Keratinocyte (primary cell): ENCODE results near the gene COG6. TPM values are rescaled to one million over a fixed set of nuclear protein-coding genes. Genes with fewer than 3 reads are reported as not detected.

Source experiments
- DNase-seq: peaks from one replicate; pipeline ENCODE4 v3.0.0-alpha.2; 2011; ENCODE audit warnings: low read depth, missing footprints, low spot score
- FAIRE-seq: peaks from 2 replicates; lab custom pipeline; 2011; peaks lifted over from hg19 to GRCh38; lab: Jason Lieb, UNC
- H2AFZ ChIP-seq: 2 replicates; pipeline ENCODE4 v1.6.0; 2012; ENCODE audit warnings: low read length, control low read depth, inconsistent platforms; ENCODE audit not compliant: control insufficient read depth
- H3K27ac ChIP-seq: 2 replicates; pipeline ENCODE4 v1.5.1; 2011; ENCODE audit warnings: low read length; ENCODE audit not compliant: control insufficient read depth, insufficient read depth
- H3K27me3 ChIP-seq: 3 replicates; pipeline ENCODE4 v1.6.0; 2011; ENCODE audit warnings: low read length; ENCODE audit not compliant: control insufficient read depth, insufficient read depth; ENCODE audit errors: extremely low read depth
- H3K36me3 ChIP-seq, 2 experiments: 2 replicates in 1 of 2; 3 replicates in 1 of 2; pipeline ENCODE4 v1.5.1; 2011; ENCODE audit warnings: low read length in 2 of 2, mild to moderate bottlenecking in 1 of 2; ENCODE audit not compliant: control insufficient read depth in 2 of 2, insufficient read depth in 2 of 2; ENCODE audit errors: extremely low read depth in 1 of 2
- H3K4me1 ChIP-seq: 3 replicates; pipeline ENCODE4 v1.5.1; 2011; ENCODE audit warnings: low read length; ENCODE audit not compliant: control insufficient read depth, insufficient read depth; ENCODE audit errors: extremely low read depth
- H3K4me2 ChIP-seq: 3 replicates; pipeline ENCODE4 v1.6.0; 2011; ENCODE audit warnings: low read depth, low read length; ENCODE audit not compliant: control insufficient read depth, insufficient read depth; ENCODE audit errors: extremely low read depth
- H3K4me3 ChIP-seq, 3 experiments: fragments of 200-600 bp in 1 of 3; sonication (generic) in 1 of 3; 2 replicates in 2 of 3; 3 replicates in 1 of 3; pipeline ENCODE4 v1.5.1; 2011 to 2016; ENCODE audit warnings: low read length in 3 of 3, mild to moderate bottlenecking in 3 of 3, control low read depth in 2 of 3, inconsistent platforms in 1 of 3, low read depth in 1 of 3, mixed read lengths in 1 of 3, mixed run types in 1 of 3, moderate library complexity in 1 of 3; ENCODE audit not compliant: control insufficient read depth in 2 of 3, insufficient read depth in 2 of 3; ENCODE audit errors: extremely low read depth in 1 of 3
- H3K79me2 ChIP-seq: 2 replicates; pipeline ENCODE4 v1.6.0; 2012; ENCODE audit warnings: low read length; ENCODE audit not compliant: control insufficient read depth, insufficient read depth
- H3K9ac ChIP-seq: 3 replicates; pipeline ENCODE4 v1.6.0; 2011; ENCODE audit warnings: low read length; ENCODE audit not compliant: control insufficient read depth, insufficient read depth; ENCODE audit errors: extremely low read depth
- H3K9me1 ChIP-seq: 3 replicates; pipeline ENCODE4 v1.6.0; 2011; ENCODE audit warnings: low read length; ENCODE audit not compliant: control insufficient read depth, insufficient read depth; ENCODE audit errors: extremely low read depth
- H3K9me3 ChIP-seq: 2 replicates; pipeline ENCODE4 v1.5.1; 2012; ENCODE audit warnings: low read depth, low read length; ENCODE audit not compliant: control insufficient read depth
- H4K20me1 ChIP-seq: 3 replicates; pipeline ENCODE4 v1.6.0; 2011; ENCODE audit warnings: low read length; ENCODE audit not compliant: control insufficient read depth, insufficient read depth; ENCODE audit errors: extremely low read depth
- EZH2 ChIP-seq: IDR thresholded peaks from one replicate; pipeline ENCODE4 v1.6.1; 2012; ENCODE audit warnings: inconsistent platforms, mild to moderate bottlenecking, low read length, moderate library complexity
- dilution Hi-C: fragments of 300-500 bp; cut with MboI; formaldehyde crosslinking; loops from one replicate; pipeline ENCODE4 v1.7.0; 2020; ENCODE audit warnings: low sequenced_read_pairs; ENCODE audit not compliant: extremely low pct_ligation_motif_present
- polyA plus RNA-seq, 5 experiments: library from polyadenylated mRNA; depleted of rRNA in 3 of 5; stranded (reverse) in 3 of 5; stranded (forward) in 1 of 5; unstranded in 1 of 5; fragments of >200 nt; gene quantifications; 1 replicate in 1 of 5; 2 replicates in 3 of 5; 3 replicates in 1 of 5; pipeline versions ENCODE4 v1.2.1 to v1.2.3, GENCODE V29; 2011 to 2012; ENCODE audit warnings: missing spikeins in 2 of 5, low read depth in 1 of 5, low replicate concordance in 1 of 5
- TF ChIP-seq, protein P1 (sequence below), 3 experiments: IDR thresholded peaks in 1 of 3; conservative IDR thresholded peaks in 1 of 3; optimal IDR thresholded peaks in 1 of 3; 2 replicates in 2 of 3; 3 replicates in 1 of 3; pipeline versions ENCODE3 to v1.5.1; 2011; ENCODE audit warnings: low read length in 3 of 3, mild to moderate bottlenecking in 3 of 3, moderate library complexity in 2 of 3, control low read depth in 1 of 3, inconsistent platforms in 1 of 3; ENCODE audit not compliant: insufficient read depth in 2 of 3; ENCODE audit errors: extremely low read depth in 1 of 3

COG6 gene
- polyA plus RNA-seq, 1 donor (not counting 4 experiments of a cell fraction or from before 2014, with no cell fraction given), result 25.5 TPM

- dilution Hi-C loops, result no loop called here
- TF ChIP-seq, protein P1, sequence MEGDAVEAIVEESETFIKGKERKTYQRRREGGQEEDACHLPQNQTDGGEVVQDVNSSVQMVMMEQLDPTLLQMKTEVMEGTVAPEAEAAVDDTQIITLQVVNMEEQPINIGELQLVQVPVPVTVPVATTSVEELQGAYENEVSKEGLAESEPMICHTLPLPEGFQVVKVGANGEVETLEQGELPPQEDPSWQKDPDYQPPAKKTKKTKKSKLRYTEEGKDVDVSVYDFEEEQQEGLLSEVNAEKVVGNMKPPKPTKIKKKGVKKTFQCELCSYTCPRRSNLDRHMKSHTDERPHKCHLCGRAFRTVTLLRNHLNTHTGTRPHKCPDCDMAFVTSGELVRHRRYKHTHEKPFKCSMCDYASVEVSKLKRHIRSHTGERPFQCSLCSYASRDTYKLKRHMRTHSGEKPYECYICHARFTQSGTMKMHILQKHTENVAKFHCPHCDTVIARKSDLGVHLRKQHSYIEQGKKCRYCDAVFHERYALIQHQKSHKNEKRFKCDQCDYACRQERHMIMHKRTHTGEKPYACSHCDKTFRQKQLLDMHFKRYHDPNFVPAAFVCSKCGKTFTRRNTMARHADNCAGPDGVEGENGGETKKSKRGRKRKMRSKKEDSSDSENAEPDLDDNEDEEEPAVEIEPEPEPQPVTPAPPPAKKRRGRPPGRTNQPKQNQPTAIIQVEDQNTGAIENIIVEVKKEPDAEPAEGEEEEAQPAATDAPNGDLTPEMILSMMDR (optimal IDR thresholded peaks at IDR 0.05 in 1 of 3, IDR thresholded peaks at IDR 0.05 in 1 of 3, conservative IDR thresholded peaks at IDR 0.05 in 1 of 3; ENCODE audit: extremely low read depth in 1 of 3, insufficient read depth in 2 of 3, low read length in 3 of 3), result no peak
- TF ChIP-seq EZH2, result no peak
- Histone ChIP-seq H3K9me3 (no peaks in the 10 kb centered on the region), H3K4me1 (peaks cover 5% of the 10 kb centered on the region), H4K20me1 (no peaks in the 10 kb centered on the region), H3K9ac (no peak overlapping the region), H2AFZ (no peak overlapping the region), H3K27ac (no peak overlapping the region), H3K4me2 (no peak overlapping the region), H3K4me3 (no peak overlapping the region), H3K36me3 (no peaks in the 10 kb centered on the region), H3K79me2 (no peaks in the 10 kb centered on the region), H3K9me1 (no peaks in the 10 kb centered on the region), H3K27me3 (no peaks in the 10 kb centered on the region)
- DNase-seq, result no peak
- FAIRE-seq, result no peak
Observed at GRCh38 chr13:39768962-39769361, 113.5 kb downstream of the COG6 start.

- Histone ChIP-seq H3K27me3 (no peaks in the 10 kb centered on the region), H3K79me2 (no peaks in the 10 kb centered on the region), H3K4me3 (no peak overlapping the region), H3K9ac (no peak overlapping the region), H3K36me3 (no peaks in the 10 kb centered on the region), H2AFZ (no peak overlapping the region), H3K9me1 (no peaks in the 10 kb centered on the region), H3K27ac (no peak overlapping the region), H4K20me1 (no peaks in the 10 kb centered on the region), H3K4me1 (peaks cover 5% of the 10 kb centered on the region), H3K4me2 (no peak overlapping the region), H3K9me3 (no peaks in the 10 kb centered on the region)
- FAIRE-seq, result no peak
- DNase-seq, result no peak
- TF ChIP-seq EZH2, result no peak
- TF ChIP-seq, protein P1 (optimal IDR thresholded peaks at IDR 0.05 in 1 of 3, IDR thresholded peaks at IDR 0.05 in 1 of 3, conservative IDR thresholded peaks at IDR 0.05 in 1 of 3; ENCODE audit: extremely low read depth in 1 of 3, insufficient read depth in 2 of 3, low read length in 3 of 3), result no peak
- dilution Hi-C loops, result no loop called here
Observed at GRCh38 chr13:39770221-39771090, 115.0 kb downstream of the COG6 start.
